GM20000 (cell line): Measurements from ENCODE around the gene CREB3L1.
A peak's percentile ranks its signal among the peaks of the same experiment; 100 is the strongest.

Experiments used
- DNase-seq: peaks from one replicate; pipeline ENCODE4 v3.0.0; 2012; ENCODE audit warnings: low spot score
- TF ChIP-seq, protein P1 (sequence below): IDR thresholded peaks from 2 replicates; pipeline ENCODE4 v1.5.1; 2012; ENCODE audit warnings: mild to moderate bottlenecking, control low read depth; ENCODE audit errors: extremely low read depth, missing control alignments

Gene CREB3L1

DNA sequence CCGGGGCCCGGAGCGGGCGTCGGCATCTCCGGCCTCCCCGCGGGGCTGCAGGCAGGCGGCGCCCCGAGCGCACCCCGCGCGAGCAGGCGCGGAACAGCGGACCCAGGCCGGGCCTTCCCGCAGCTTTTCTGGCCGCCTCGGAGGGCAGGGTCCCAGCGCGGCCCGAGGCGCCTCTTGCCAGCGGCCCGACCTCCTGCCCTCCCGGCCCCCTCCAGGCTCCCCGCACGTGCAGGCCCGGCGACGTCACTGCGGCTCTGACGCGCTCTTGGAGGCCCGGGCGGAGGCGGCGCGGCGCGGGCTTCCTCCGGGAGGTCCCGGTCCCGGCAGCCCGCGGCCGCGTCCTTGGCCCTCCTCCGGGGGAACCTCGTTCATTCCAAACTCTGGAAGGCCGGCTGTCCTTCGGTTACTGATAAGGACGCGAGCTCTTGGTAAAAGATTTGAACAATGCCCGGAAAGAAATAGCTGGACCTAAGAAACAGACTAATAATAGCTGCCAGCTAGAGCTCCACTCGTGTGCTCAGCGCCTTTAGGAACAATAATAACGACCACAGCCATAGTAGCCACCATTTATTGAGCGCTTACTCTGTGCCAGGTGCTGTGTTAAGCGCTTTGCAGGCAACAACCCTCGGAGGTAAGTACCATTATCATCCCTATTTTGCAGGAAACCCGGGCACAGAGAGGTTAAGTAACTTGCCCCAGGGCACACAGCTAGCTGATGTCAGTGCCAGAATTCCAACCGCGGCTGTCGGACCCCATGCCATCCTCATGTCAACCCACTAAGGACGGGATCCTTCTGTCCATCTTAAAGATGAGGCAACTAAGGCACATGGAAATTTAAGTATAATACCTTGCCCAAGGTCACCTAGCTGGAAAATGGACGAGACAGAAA, 39.1 kb upstream of the CREB3L1 start:
- DNase-seq = peak; percentile 75
- TF ChIP-seq, protein P1, sequence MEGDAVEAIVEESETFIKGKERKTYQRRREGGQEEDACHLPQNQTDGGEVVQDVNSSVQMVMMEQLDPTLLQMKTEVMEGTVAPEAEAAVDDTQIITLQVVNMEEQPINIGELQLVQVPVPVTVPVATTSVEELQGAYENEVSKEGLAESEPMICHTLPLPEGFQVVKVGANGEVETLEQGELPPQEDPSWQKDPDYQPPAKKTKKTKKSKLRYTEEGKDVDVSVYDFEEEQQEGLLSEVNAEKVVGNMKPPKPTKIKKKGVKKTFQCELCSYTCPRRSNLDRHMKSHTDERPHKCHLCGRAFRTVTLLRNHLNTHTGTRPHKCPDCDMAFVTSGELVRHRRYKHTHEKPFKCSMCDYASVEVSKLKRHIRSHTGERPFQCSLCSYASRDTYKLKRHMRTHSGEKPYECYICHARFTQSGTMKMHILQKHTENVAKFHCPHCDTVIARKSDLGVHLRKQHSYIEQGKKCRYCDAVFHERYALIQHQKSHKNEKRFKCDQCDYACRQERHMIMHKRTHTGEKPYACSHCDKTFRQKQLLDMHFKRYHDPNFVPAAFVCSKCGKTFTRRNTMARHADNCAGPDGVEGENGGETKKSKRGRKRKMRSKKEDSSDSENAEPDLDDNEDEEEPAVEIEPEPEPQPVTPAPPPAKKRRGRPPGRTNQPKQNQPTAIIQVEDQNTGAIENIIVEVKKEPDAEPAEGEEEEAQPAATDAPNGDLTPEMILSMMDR = no peak

DNA sequence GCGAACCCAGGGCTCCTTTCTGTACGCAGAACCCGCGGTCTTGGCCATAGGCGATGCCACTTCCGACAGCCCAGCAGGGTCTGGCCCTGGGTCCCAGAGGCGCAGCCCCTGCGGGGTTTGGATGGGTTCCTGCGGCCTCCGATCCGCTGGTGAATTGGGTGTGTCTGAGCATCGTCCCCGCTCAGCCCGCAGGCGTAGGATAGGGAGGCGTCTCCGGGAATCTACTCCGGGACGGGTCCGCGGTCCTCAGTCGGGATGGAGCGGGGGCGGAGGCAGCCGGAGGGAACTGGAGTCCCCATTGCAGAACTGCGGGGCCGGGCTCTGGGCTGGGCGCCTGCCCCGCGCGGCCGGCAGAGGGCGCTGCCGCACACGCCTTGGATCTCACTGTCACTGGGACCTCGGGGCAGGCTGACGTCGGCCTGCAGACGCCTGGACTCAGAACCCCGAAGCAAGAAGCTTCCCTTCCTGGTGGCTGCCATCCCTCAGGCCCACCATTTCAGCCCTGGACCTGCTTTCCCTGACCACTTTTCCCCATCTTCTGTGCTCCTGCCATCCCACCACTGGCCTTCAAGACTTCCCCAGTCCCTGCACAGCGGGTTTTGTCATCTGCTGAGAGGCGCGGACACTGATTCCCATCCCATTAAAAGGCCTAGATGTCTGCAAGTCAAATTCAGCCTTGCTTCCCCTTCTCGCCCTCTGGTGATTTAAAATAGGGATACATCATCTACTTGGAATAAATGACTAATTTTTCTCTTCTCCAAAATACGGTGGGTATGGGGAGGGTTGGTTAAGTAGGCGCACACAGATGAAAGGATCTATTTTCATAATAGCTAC, 38.3 kb upstream of the CREB3L1 start:
- TF ChIP-seq, protein P1 = peak; percentile 100
- DNase-seq = peak; percentile 95

DNA sequence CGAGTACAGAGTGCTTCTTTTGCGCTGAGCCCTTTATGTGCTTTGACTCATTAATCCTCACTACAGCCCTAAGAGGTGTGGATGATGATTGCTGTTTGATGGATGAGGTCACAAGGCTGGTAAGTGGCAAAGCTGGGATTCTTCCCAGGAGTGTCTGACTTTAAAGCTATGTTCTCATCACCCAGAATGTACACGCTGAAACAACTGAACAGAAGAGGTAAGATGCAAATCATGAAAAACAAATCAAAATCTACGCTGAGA, 37.7 kb upstream of the CREB3L1 start:
- no peak for DNase-seq
- TF ChIP-seq, protein P1 = no peak

DNA sequence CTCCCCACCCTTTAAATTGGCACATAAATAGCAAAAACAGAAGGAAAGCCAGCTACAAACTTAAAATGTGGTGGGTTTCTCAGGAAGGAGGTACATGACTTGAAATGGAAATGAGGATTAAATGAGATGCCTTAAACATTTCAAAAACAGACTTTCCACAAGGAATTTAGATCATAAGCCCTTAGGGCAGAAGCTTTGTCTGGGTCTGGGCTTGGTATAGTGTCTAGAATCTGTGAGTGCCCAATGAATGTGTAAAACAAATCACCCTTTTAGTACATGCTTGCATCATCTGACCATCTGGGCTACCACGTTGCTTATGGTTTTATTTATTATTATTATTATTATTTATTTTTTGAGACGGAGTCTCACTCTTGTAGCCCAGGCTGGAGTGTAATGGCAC, 37.1 kb upstream of the CREB3L1 start:
- DNase-seq = no peak

DNA sequence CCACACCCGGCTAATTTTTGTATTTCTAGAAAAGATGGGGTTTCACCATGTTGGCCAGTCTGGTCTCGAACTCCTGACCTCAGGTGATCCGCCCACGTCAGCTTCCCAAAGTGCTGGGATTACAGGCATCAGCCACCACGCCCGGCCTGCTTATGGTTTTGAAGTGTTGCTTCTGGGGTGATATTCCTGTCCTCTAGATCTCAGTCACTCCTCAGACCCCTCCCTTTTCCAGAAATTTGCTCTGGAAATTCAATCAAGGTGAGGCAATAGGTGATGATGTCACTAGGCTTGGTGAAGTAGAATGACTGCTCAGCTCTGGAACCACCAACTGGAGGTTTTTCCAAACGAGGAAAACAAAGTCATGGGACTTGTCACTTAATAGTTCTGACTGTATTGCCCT, 36.6 kb upstream of the CREB3L1 start:
- DNase-seq = no peak
- TF ChIP-seq, protein P1 = no peak

More for the DNA sequence above, 37.1 kb upstream of the CREB3L1 start:
- TF ChIP-seq, protein P1 = no peak

DNA sequence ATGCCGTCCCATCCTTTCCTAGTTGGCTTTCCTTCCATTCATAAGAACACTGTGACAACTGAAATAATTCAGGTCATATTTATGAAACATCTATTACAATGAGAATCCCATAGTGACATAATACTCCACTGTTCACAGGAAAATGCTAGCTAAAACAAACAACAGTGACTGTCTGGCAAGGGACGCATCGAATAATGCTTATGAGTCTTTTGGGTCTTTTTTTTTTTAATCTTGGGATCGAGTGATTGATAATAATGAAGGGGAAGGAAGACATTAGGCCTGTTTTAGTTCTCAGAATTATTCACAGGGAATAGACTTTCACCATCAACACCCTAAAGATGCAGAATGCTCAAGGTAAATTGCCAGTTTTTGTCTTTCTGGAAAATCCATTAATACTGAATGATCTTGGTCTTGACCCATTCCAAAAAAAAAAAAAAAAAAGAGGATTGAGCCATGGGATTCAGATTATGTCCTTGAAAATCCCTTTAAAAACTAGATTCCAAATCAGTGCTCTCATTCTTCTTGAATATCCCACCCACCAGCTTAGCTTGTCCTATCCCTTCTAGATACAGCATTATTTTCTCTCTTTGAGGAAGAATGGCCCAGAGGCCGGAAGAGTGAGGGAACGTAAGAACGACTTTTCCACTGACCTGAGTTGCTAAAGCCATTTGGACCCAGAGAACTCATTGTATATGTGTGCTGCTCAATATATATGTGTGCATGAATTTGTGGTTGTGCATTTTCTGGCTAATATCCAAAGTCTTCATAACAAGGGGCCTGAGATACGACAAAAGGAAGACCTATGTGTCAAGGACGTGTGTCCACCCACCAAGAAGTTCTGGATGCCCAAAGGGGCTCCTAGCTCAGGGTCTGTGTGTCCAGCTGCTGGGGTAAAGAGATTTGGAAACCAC, 35.2 kb upstream of the CREB3L1 start:
- DNase-seq = no peak
- TF ChIP-seq, protein P1 = no peak
